Measurements from ENCODE around the gene PNCK.

Gene PNCK

GRCh38 chrX:153633607-153634180 lies 39.9 kb downstream of the PNCK start:
- H3K4me3 ChIP-seq (ENCODE audit: insufficient read depth, low read length, poor library complexity, severe bottlenecking) = no peak overlapping the region
- H2AFZ ChIP-seq (ENCODE audit: low read depth, low read length, severe bottlenecking) = no peak overlapping the region
- TF ChIP-seq EZH2phosphoT487 (conservative IDR thresholded peaks at IDR 0.05; ENCODE audit: low read length) (no peak), CTCF (IDR thresholded peaks at IDR 0.05; ENCODE audit: insufficient read depth, low read length, poor library complexity, severe bottlenecking) (no peak)
- no peak overlapping the region for H3K4me2 ChIP-seq (ENCODE audit: low read depth, low read length, poor library complexity, severe bottlenecking)
- no peak overlapping the region for H3K9ac ChIP-seq (ENCODE audit: low read length)
- H4K20me1 ChIP-seq (ENCODE audit: low read depth, low read length) = no peaks in the 10 kb centered on the region
- no peak overlapping the region for H3K27ac ChIP-seq (ENCODE audit: low read depth, low read length)
- H3K9me3 ChIP-seq (ENCODE audit: insufficient read depth, low read length) = no peaks in the 10 kb centered on the region
- H3K9me2 ChIP-seq (replicated peaks; ENCODE audit: insufficient read depth, low read length) = no peaks in the 10 kb centered on the region
- no peaks in the 10 kb centered on the region for H3K79me2 ChIP-seq (ENCODE audit: insufficient read depth, low read length)
- H3K36me3 ChIP-seq (ENCODE audit: low read length) = no peaks in the 10 kb centered on the region
- no peaks in the 10 kb centered on the region for H3K27me3 ChIP-seq (ENCODE audit: low read length)
- H3F3A ChIP-seq (ENCODE audit: insufficient read depth) = no peaks in the 10 kb centered on the region

GRCh38 chrX:153633048-153633447 lies 40.6 kb downstream of the PNCK start:
- H3K79me2 ChIP-seq (ENCODE audit: insufficient read depth, low read length) = no peaks in the 10 kb centered on the region
- H3K27ac ChIP-seq (ENCODE audit: low read depth, low read length) = no peak overlapping the region
- H3K9me3 ChIP-seq (ENCODE audit: insufficient read depth, low read length) = no peaks in the 10 kb centered on the region
- no peak overlapping the region for H3K4me2 ChIP-seq (ENCODE audit: low read depth, low read length, poor library complexity, severe bottlenecking)
- TF ChIP-seq CTCF (IDR thresholded peaks at IDR 0.05; ENCODE audit: insufficient read depth, low read length, poor library complexity, severe bottlenecking) = no peak
- no peak for TF ChIP-seq EZH2phosphoT487 (conservative IDR thresholded peaks at IDR 0.05; ENCODE audit: low read length)
- H4K20me1 ChIP-seq (ENCODE audit: low read depth, low read length) = no peaks in the 10 kb centered on the region
- no peaks in the 10 kb centered on the region for H3K36me3 ChIP-seq (ENCODE audit: low read length)
- H3K4me3 ChIP-seq (ENCODE audit: insufficient read depth, low read length, poor library complexity, severe bottlenecking) = no peak overlapping the region
- no peaks in the 10 kb centered on the region for H3K27me3 ChIP-seq (ENCODE audit: low read length)
- H3K9ac ChIP-seq (ENCODE audit: low read length) = no peak overlapping the region
- H2AFZ ChIP-seq (ENCODE audit: low read depth, low read length, severe bottlenecking) = no peak overlapping the region
- H3F3A ChIP-seq (ENCODE audit: insufficient read depth) = no peaks in the 10 kb centered on the region
- H3K9me2 ChIP-seq (replicated peaks; ENCODE audit: insufficient read depth, low read length) = no peaks in the 10 kb centered on the region

GRCh38 chrX:153632595-153632946 lies 41.0 kb downstream of the PNCK start:
- no peaks in the 10 kb centered on the region for H3K9me2 ChIP-seq (replicated peaks; ENCODE audit: insufficient read depth, low read length)
- H3K9ac ChIP-seq (ENCODE audit: low read length) = no peak overlapping the region
- TF ChIP-seq EZH2phosphoT487 (conservative IDR thresholded peaks at IDR 0.05; ENCODE audit: low read length) (no peak), CTCF (IDR thresholded peaks at IDR 0.05; ENCODE audit: insufficient read depth, low read length, poor library complexity, severe bottlenecking) (no peak)
- H3K79me2 ChIP-seq (ENCODE audit: insufficient read depth, low read length) = no peaks in the 10 kb centered on the region
- no peaks in the 10 kb centered on the region for H3K36me3 ChIP-seq (ENCODE audit: low read length)
- H3K27ac ChIP-seq (ENCODE audit: low read depth, low read length) = no peak overlapping the region
- no peaks in the 10 kb centered on the region for H3K27me3 ChIP-seq (ENCODE audit: low read length)
- H3F3A ChIP-seq (ENCODE audit: insufficient read depth) = no peaks in the 10 kb centered on the region
- H3K4me2 ChIP-seq (ENCODE audit: low read depth, low read length, poor library complexity, severe bottlenecking) = no peak overlapping the region
- no peak overlapping the region for H3K4me3 ChIP-seq (ENCODE audit: insufficient read depth, low read length, poor library complexity, severe bottlenecking)
- no peaks in the 10 kb centered on the region for H3K9me3 ChIP-seq (ENCODE audit: insufficient read depth, low read length)
- H2AFZ ChIP-seq (ENCODE audit: low read depth, low read length, severe bottlenecking) = no peak overlapping the region
- no peaks in the 10 kb centered on the region for H4K20me1 ChIP-seq (ENCODE audit: low read depth, low read length)

All from SU-DHL-6 (cell line).